ENCODE results near the gene SPCS1. TPM values are rescaled to one million over a fixed set of nuclear protein-coding genes. Genes with fewer than 3 reads are reported as not detected.
"Not testable (repeated sequence)": the region's sequence is repeated elsewhere in the genome, so short reads cannot be mapped to it uniquely, and the experiment has no call there.

SPCS1 gene
- polyA plus RNA-seq, 1 experiment, result 161 TPM

- H3K27me3 ChIP-seq (ENCODE audit: control insufficient read depth, insufficient read depth, low read length), result no peaks in the 10 kb centered on the region
- H3K27ac ChIP-seq (ENCODE audit: low read depth, low read length), result no peak overlapping the region
- no peak for DNase-seq (ENCODE audit: low read depth, low spot score)
- ChIA-PET CTCF (no interaction called here), POLR2A (interaction anchor here (1.3 to 1.6 kb wide), 2 partner anchors 11 to 19 kb away, joined by 4 to 7 read pairs; no protein-coding TSS in a partner anchor)
- no peaks in the 10 kb centered on the region for H3K9me3 ChIP-seq (ENCODE audit: control insufficient read depth, insufficient read depth, low read length)
- TF ChIP-seq CTCF (IDR thresholded peaks at IDR 0.05; ENCODE audit: low read depth, low read length), result no peak
- no peak overlapping the region for H3K4me3 ChIP-seq (ENCODE audit: low read depth, low read length)
These were observed 34.2 kb upstream of the SPCS1 start for GRCh38 chr3:52671676-52672075.

- CTCF ChIA-PET; H3K27ac ChIP-seq (ENCODE audit: low read depth, low read length); POLR2A ChIA-PET; H3K4me3 ChIP-seq (ENCODE audit: low read depth, low read length); H3K27me3 ChIP-seq (ENCODE audit: control insufficient read depth, insufficient read depth, low read length); H3K9me3 ChIP-seq (ENCODE audit: control insufficient read depth, insufficient read depth, low read length); DNase-seq (ENCODE audit: low read depth, low spot score): not testable (repeated sequence)
These were observed 29.7 kb upstream of the SPCS1 start for GRCh38 chr3:52676201-52676600.

- H3K27me3 ChIP-seq (ENCODE audit: control insufficient read depth, insufficient read depth, low read length), result no peaks in the 10 kb centered on the region
- ChIA-PET CTCF (interaction anchor here (0.8 kb wide), 1 partner anchor 9 kb away, joined by 3 read pairs; no protein-coding TSS in a partner anchor), POLR2A (interaction anchor here (0.6 to 1.7 kb wide), 2 partner anchors 8 to 27 kb away, joined by 4 read pairs; partner anchors contain the start of gene GLT8D1)
- no peak overlapping the region for H3K4me3 ChIP-seq (ENCODE audit: low read depth, low read length)
- DNase-seq (ENCODE audit: low read depth, low spot score), result no peak
- no peak overlapping the region for H3K27ac ChIP-seq (ENCODE audit: low read depth, low read length)
- no peaks in the 10 kb centered on the region for H3K9me3 ChIP-seq (ENCODE audit: control insufficient read depth, insufficient read depth, low read length)
- TF ChIP-seq CTCF (IDR thresholded peaks at IDR 0.05; ENCODE audit: low read depth, low read length), result no peak
These were observed 27.4 kb upstream of the SPCS1 start for GRCh38 chr3:52678265-52679198.

- TF ChIP-seq CTCF (IDR thresholded peaks at IDR 0.05; ENCODE audit: low read depth, low read length), result no peak
- no peaks in the 10 kb centered on the region for H3K9me3 ChIP-seq (ENCODE audit: control insufficient read depth, insufficient read depth, low read length)
- no peak overlapping the region for H3K4me3 ChIP-seq (ENCODE audit: low read depth, low read length)
- no peak for DNase-seq (ENCODE audit: low read depth, low spot score)
- no peak overlapping the region for H3K27ac ChIP-seq (ENCODE audit: low read depth, low read length)
- CTCF ChIA-PET, result interaction anchor here (0.8 kb wide), 1 partner anchor 10 kb away, joined by 3 read pairs; no protein-coding TSS in a partner anchor
- POLR2A ChIA-PET, result interaction anchor here (0.6 to 1.7 kb wide), 2 partner anchors 8 to 26 kb away, joined by 4 read pairs; partner anchors contain the start of gene GLT8D1
- no peaks in the 10 kb centered on the region for H3K27me3 ChIP-seq (ENCODE audit: control insufficient read depth, insufficient read depth, low read length)
These were observed 26.7 kb upstream of the SPCS1 start for GRCh38 chr3:52679199-52679538.

- Histone ChIP-seq H3K27ac (ENCODE audit: low read depth, low read length) (no peak overlapping the region), H3K27me3 (ENCODE audit: control insufficient read depth, insufficient read depth, low read length) (no peaks in the 10 kb centered on the region), H3K9me3 (ENCODE audit: control insufficient read depth, insufficient read depth, low read length) (no peaks in the 10 kb centered on the region), H3K4me3 (ENCODE audit: low read depth, low read length) (no peak overlapping the region)
- DNase-seq (ENCODE audit: low read depth, low spot score), result no peak
- ChIA-PET POLR2A (interaction anchor here (1.7 kb wide), 1 partner anchor 9 kb away, joined by 4 read pairs; no protein-coding TSS in a partner anchor), CTCF (no interaction called here)
- TF ChIP-seq CTCF (IDR thresholded peaks at IDR 0.05; ENCODE audit: low read depth, low read length), result no peak
These were observed 26.1 kb upstream of the SPCS1 start for GRCh38 chr3:52679811-52680210.
